GM12878 (cell line): Measurements from ENCODE around the gene AXIN1. TPM values are rescaled to one million over a fixed set of nuclear protein-coding genes. Genes with fewer than 3 reads are reported as not detected.

Source experiments
- JUND ChIP-seq: IDR thresholded peaks from 2 replicates; pipeline ENCODE4 v1.6.1; 2012; ENCODE audit warnings: low read depth, mild to moderate bottlenecking, low read length, improper control_type of control experiment, moderate library complexity
- MTA2 ChIP-seq: fragments of 450-650 bp; IDR thresholded peaks from 2 replicates; pipeline ENCODE4 v1.6.1; 2016; ENCODE audit warnings: low read depth, mild to moderate bottlenecking, moderate library complexity
- SRF ChIP-seq, 2 experiments: IDR thresholded peaks; 2 replicates each; pipeline ENCODE4 v1.6.1; 2011; ENCODE audit warnings: low read depth in 2 of 2, low read length in 2 of 2, mild to moderate bottlenecking in 1 of 2, moderate library complexity in 1 of 2
- SUPT20H ChIP-seq: IDR thresholded peaks from 2 replicates; pipeline ENCODE4 v1.6.1; 2011; ENCODE audit warnings: low read depth, mild to moderate bottlenecking, low read length, moderate library complexity, borderline replicate concordance; ENCODE audit not compliant: control insufficient read depth
- ZBED1 ChIP-seq: IDR thresholded peaks from 2 replicates; pipeline ENCODE4 v1.6.1; 2016; ENCODE audit warnings: borderline replicate concordance
- ZBTB4 ChIP-seq: fragments of 450-650 bp; formaldehyde crosslinking; IDR thresholded peaks from 2 replicates; pipeline ENCODE4 v1.4.0; 2022; ENCODE audit warnings: mild to moderate bottlenecking, moderate library complexity
- ZNF207 ChIP-seq: fragments of 450-650 bp; IDR thresholded peaks from 2 replicates; pipeline ENCODE4 v1.6.1; 2014; ENCODE audit warnings: antibody characterized with exemption, mild to moderate bottlenecking, borderline replicate concordance
- ZNF24 ChIP-seq: fragments of 450-650 bp; IDR thresholded peaks from 2 replicates; pipeline ENCODE4 v1.6.1; 2017; ENCODE audit warnings: antibody characterized with exemption, mild to moderate bottlenecking
- ZNF622 ChIP-seq: fragments of 450-650 bp; IDR thresholded peaks from 2 replicates; pipeline ENCODE4 v1.6.1; 2017; ENCODE audit warnings: mild to moderate bottlenecking, inconsistent platforms
- ZNF687 ChIP-seq: fragments of 450-650 bp; IDR thresholded peaks from 2 replicates; pipeline ENCODE4 v1.6.1; 2017; ENCODE audit warnings: mild to moderate bottlenecking, moderate library complexity
- polyA plus RNA-seq, 11 experiments: library from polyadenylated mRNA; depleted of rRNA in 4 of 11; unstranded in 6 of 11; stranded (reverse) in 5 of 11; fragments of >200 nt; fragmentation: Nextera tagmentation in 4 of 11; fragmentation: Illumina TruSeq in 1 of 11; extraction: Ambion mirVana in 4 of 11; extraction: Trizol in 1 of 11; gene quantifications; 1 replicate in 1 of 11; 2 replicates in 10 of 11; pipeline versions ENCODE4 v1.2.1 to v1.2.3, GENCODE V29; 2011 to 2016; ENCODE audit warnings: inconsistent platforms in 2 of 11, missing spikeins in 2 of 11, low read depth in 1 of 11
- total RNA-seq, 4 experiments: library from RNA; depleted of rRNA in 3 of 4; stranded (reverse); fragments of >200 nt in 3 of 4; fragmentation: Illumina TruSeq in 1 of 4; extraction: Trizol in 1 of 4; gene quantifications; 2 replicates each; pipeline versions ENCODE4 v1.2.1 to v1.2.3, GENCODE V29; 2013 to 2021

The AXIN1 gene
- total and polyA plus RNA-seq, 10 of the 15 experiments (the other 5 are each of a cell fraction or from before 2014, with no cell fraction given) = 0.26 to 27.1 (median 7.7) TPM

- TF ChIP-seq ZBTB4 (CRISPR knock-in tag) = no peak
- TF ChIP-seq ZNF207 = no peak
- TF ChIP-seq SRF (IDR thresholded peaks at IDR 0.05; ENCODE audit: low read depth in 2 of 2, low read length in 2 of 2) = no peak
- no peak for TF ChIP-seq ZNF622
- no peak for TF ChIP-seq ZNF24
- no peak for TF ChIP-seq ZBED1
- no peak for TF ChIP-seq JUND
- no peak for TF ChIP-seq ZNF687
- TF ChIP-seq SUPT20H = no peak
- TF ChIP-seq MTA2 = no peak
Measured at GRCh38 chr16:293043-293775, 59.3 kb downstream of the AXIN1 start (continued).
